Measurements from ENCODE around the gene MSMP.

DNA sequence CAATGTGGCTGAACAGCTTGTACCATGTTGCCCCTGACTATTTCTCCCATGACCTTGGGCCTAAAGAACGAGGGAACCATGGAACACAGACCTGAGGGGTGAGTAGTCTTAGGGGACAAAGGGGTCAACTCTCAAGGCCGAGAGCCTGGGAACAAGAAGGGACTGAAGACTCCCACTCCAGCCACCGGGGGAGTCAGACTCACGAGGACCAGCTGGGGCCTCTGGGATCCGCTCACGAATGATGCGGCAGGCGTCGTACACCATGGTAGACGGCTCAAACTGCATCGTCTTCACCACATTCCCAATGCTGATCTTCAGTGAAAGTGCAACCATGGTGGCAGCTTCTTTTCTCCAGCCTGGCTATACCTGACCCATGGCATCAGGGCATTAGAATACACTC, 28.7 kb downstream of the MSMP start:
- TF ChIP-seq, protein P1, sequence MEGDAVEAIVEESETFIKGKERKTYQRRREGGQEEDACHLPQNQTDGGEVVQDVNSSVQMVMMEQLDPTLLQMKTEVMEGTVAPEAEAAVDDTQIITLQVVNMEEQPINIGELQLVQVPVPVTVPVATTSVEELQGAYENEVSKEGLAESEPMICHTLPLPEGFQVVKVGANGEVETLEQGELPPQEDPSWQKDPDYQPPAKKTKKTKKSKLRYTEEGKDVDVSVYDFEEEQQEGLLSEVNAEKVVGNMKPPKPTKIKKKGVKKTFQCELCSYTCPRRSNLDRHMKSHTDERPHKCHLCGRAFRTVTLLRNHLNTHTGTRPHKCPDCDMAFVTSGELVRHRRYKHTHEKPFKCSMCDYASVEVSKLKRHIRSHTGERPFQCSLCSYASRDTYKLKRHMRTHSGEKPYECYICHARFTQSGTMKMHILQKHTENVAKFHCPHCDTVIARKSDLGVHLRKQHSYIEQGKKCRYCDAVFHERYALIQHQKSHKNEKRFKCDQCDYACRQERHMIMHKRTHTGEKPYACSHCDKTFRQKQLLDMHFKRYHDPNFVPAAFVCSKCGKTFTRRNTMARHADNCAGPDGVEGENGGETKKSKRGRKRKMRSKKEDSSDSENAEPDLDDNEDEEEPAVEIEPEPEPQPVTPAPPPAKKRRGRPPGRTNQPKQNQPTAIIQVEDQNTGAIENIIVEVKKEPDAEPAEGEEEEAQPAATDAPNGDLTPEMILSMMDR (IDR thresholded peaks at IDR 0.05; ENCODE audit: insufficient read depth, low read depth, low read length): no peak
- TF ChIP-seq EZH2 (IDR thresholded peaks at IDR 0.05; ENCODE audit: insufficient read depth, low read length): no peak

Measured in astrocyte (in vitro differentiated cells and primary cell).